Retinal pigment epithelial cell (primary cell): ENCODE results near the gene DLEC1.
"Not testable (repeated sequence)": the region's sequence is repeated elsewhere in the genome, so short reads cannot be mapped to it uniquely, and the experiment has no call there.

Experiments used
- DNase-seq: peaks from one replicate; pipeline ENCODE4 v3.0.0-alpha.2; 2010; ENCODE audit warnings: low read depth
- H3K4me3 ChIP-seq: 2 replicates; pipeline ENCODE4 v1.5.1; 2011; ENCODE audit warnings: mild to moderate bottlenecking, low read length, control low read depth, moderate library complexity
- CTCF ChIP-seq: conservative IDR thresholded peaks from 2 replicates; pipeline ENCODE4 v1.5.1; 2011; ENCODE audit warnings: low read depth, low read length, control low read depth, inconsistent platforms

Gene DLEC1

GRCh38 chr3:38129058-38129457 is 90.0 kb downstream of the DLEC1 start:
- no peak for TF ChIP-seq CTCF
- no peak overlapping the region for H3K4me3 ChIP-seq
- DNase-seq = no peak

- no peak for TF ChIP-seq CTCF
Observed at GRCh38 chr3:38130631-38131065, 91.6 kb downstream of the DLEC1 start.

GRCh38 chr3:38131621-38132369 is 92.8 kb downstream of the DLEC1 start:
- TF ChIP-seq CTCF = peak; percentile 81
- no peak for DNase-seq
- H3K4me3 ChIP-seq = no peak overlapping the region

More at GRCh38 chr3:38130631-38131065, 91.6 kb downstream of the DLEC1 start:
- DNase-seq = no peak
- no peak overlapping the region for H3K4me3 ChIP-seq

- no peak for TF ChIP-seq CTCF
- DNase-seq = no peak
- no peak overlapping the region for H3K4me3 ChIP-seq
Observed at GRCh38 chr3:38133209-38133556, 94.2 kb downstream of the DLEC1 start.

- H3K4me3 ChIP-seq = no peak overlapping the region
- no peak for DNase-seq
- TF ChIP-seq CTCF = no peak
Observed at GRCh38 chr3:38133557-38134405, 94.8 kb downstream of the DLEC1 start.

GRCh38 chr3:38134517-38135143 is 95.6 kb downstream of the DLEC1 start:
- DNase-seq, H3K4me3 ChIP-seq: not testable (repeated sequence)

GRCh38 chr3:38135621-38136277 is 96.7 kb downstream of the DLEC1 start:
- H3K4me3 ChIP-seq = peak overlapping the region; percentile 84
- DNase-seq = not testable (repeated sequence)
